MV-4-11 (cell line): Measurements from ENCODE around the gene SPTAN1.
"Not testable (repeated sequence)": the region's sequence is repeated elsewhere in the genome, so short reads cannot be mapped to it uniquely, and the experiment has no call there.

Experiments
- DNase-seq: peaks from one replicate; lab custom pipeline; 2025; lab: John Stamatoyannopoulos, UW

The SPTAN1 gene

GRCh38 chr9:128552744-128553440, 505 bp downstream of the SPTAN1 start:
- peak; percentile 15 for DNase-seq

- DNase-seq: no peak
Observed at GRCh38 chr9:128553728-128554127, 1.3 kb downstream of the SPTAN1 start.

- DNase-seq: peak; percentile 44
Observed at GRCh38 chr9:128554155-128554862, 1.9 kb downstream of the SPTAN1 start.

- DNase-seq: no peak
Observed at GRCh38 chr9:128555180-128555721, 2.9 kb downstream of the SPTAN1 start.

- DNase-seq: no peak
Observed at GRCh38 chr9:128556276-128556675, 3.9 kb downstream of the SPTAN1 start.

GRCh38 chr9:128556926-128557634, 4.7 kb downstream of the SPTAN1 start:
- DNase-seq: no peak

GRCh38 chr9:128558431-128559310, 6.3 kb downstream of the SPTAN1 start:
- peak; percentile 55 for DNase-seq

- DNase-seq: no peak
Observed at GRCh38 chr9:128565578-128565977, 13.2 kb downstream of the SPTAN1 start.

- DNase-seq: no peak
Observed at GRCh38 chr9:128568470-128569078, 16.2 kb downstream of the SPTAN1 start.

- no peak for DNase-seq
Observed at GRCh38 chr9:128575469-128575868, 23.1 kb downstream of the SPTAN1 start.

- no peak for DNase-seq
Observed at GRCh38 chr9:128575916-128576315, 23.5 kb downstream of the SPTAN1 start.

- no peak for DNase-seq
Observed at GRCh38 chr9:128577206-128577605, 24.8 kb downstream of the SPTAN1 start.

GRCh38 chr9:128579194-128579593, 26.8 kb downstream of the SPTAN1 start:
- DNase-seq: no peak

- DNase-seq: no peak
Observed at GRCh38 chr9:128580731-128581130, 28.3 kb downstream of the SPTAN1 start.

GRCh38 chr9:128585155-128585554, 32.8 kb downstream of the SPTAN1 start:
- DNase-seq: not testable (repeated sequence)

GRCh38 chr9:128586934-128587333, 34.5 kb downstream of the SPTAN1 start:
- DNase-seq: peak; percentile 87

GRCh38 chr9:128587453-128587852, 35.1 kb downstream of the SPTAN1 start:
- peak; percentile 60 for DNase-seq

GRCh38 chr9:128588581-128589233, 36.3 kb downstream of the SPTAN1 start:
- no peak for DNase-seq

GRCh38 chr9:128593039-128593438, 40.7 kb downstream of the SPTAN1 start:
- no peak for DNase-seq

- DNase-seq: no peak
Observed at GRCh38 chr9:128593856-128594255, 41.5 kb downstream of the SPTAN1 start.

GRCh38 chr9:128595471-128595870, 43.1 kb downstream of the SPTAN1 start:
- DNase-seq: peak; percentile 77
